Measurements from ENCODE around the gene FTCD.
"Not testable (repeated sequence)": the region's sequence is repeated elsewhere in the genome, so short reads cannot be mapped to it uniquely, and the experiment has no call there.

Gene FTCD

GRCh38 chr21:46111193-46111571 is 44.2 kb downstream of the FTCD start:
- DNase-seq (ENCODE audit: low spot score): no peak

- DNase-seq (ENCODE audit: low spot score): no peak
These were observed 44.7 kb downstream of the FTCD start for GRCh38 chr21:46110499-46111192.

GRCh38 chr21:46109313-46110221 is 45.8 kb downstream of the FTCD start:
- DNase-seq (ENCODE audit: low spot score): no peak

GRCh38 chr21:46108827-46109312 is 46.5 kb downstream of the FTCD start:
- DNase-seq (ENCODE audit: low spot score): no peak

- DNase-seq (ENCODE audit: low spot score): not testable (repeated sequence)
These were observed 48.0 kb downstream of the FTCD start for GRCh38 chr21:46107376-46107775.

GRCh38 chr21:46104104-46104503 is 51.3 kb downstream of the FTCD start:
- no peak for DNase-seq (ENCODE audit: low spot score)

GRCh38 chr21:46100906-46101305 is 54.5 kb downstream of the FTCD start:
- DNase-seq (ENCODE audit: low spot score): no peak

- DNase-seq (ENCODE audit: low spot score): no peak
These were observed 55.0 kb downstream of the FTCD start for GRCh38 chr21:46100426-46100825.

- no peak for DNase-seq (ENCODE audit: low spot score)
These were observed 55.4 kb downstream of the FTCD start for GRCh38 chr21:46100020-46100419.

- no peak for DNase-seq (ENCODE audit: low spot score)
These were observed 55.9 kb downstream of the FTCD start for GRCh38 chr21:46099476-46099875.

GRCh38 chr21:46098303-46099141 is 56.9 kb downstream of the FTCD start:
- no peak for DNase-seq (ENCODE audit: low spot score)

GRCh38 chr21:46097336-46098293 is 57.8 kb downstream of the FTCD start, which contains the start of gene COL6A2:
Gene COL6A2, plus strand, starts transcription at chr21:46098112.
- peak; percentile 51 for DNase-seq (ENCODE audit: low spot score)

- DNase-seq (ENCODE audit: low spot score): no peak
These were observed 58.6 kb downstream of the FTCD start for GRCh38 chr21:46096596-46097335.

GRCh38 chr21:46095814-46096595 is 59.4 kb downstream of the FTCD start:
- no peak for DNase-seq (ENCODE audit: low spot score)

GRCh38 chr21:46095083-46095719 is 60.2 kb downstream of the FTCD start:
- DNase-seq (ENCODE audit: low spot score): no peak

GRCh38 chr21:46094401-46095082 is 60.8 kb downstream of the FTCD start:
- no peak for DNase-seq (ENCODE audit: low spot score)

- no peak for DNase-seq (ENCODE audit: low spot score)
These were observed 61.5 kb downstream of the FTCD start for GRCh38 chr21:46093668-46094400.
